GM08714 (cell line): ENCODE measurements around the gene ELOVL5.

Experiments used
- H3K4me3 ChIP-seq: fragments of 200-500 bp; sonication (Bioruptor generic); 2 replicates; pipeline ENCODE4 v1.5.1; 2014; ENCODE audit warnings: mild to moderate bottlenecking, low read length, inconsistent platforms
- ZNF274 ChIP-seq: IDR thresholded peaks from 2 replicates; pipeline ENCODE4 v1.6.1; 2012; ENCODE audit warnings: mild to moderate bottlenecking, low read depth, low read length

The ELOVL5 gene

DNA sequence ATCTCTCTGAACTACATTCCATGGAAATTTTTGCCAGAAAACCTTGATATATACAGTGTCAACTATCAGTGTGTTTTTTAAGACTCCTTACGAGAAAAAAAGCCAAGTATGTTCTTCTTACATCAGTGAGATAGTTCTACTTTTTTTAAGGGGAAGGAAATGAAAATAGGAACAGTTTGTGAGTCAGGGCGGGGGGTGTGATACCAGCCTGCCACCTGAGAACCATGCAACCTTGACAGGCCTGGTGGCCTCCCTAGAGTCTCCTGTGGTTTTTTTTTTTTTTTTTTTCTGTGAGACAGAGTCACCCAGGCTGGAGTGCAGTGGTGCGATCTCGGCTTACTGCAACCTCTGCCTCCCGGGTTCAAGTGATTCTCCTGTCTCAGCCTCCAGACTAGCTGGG lies 103.8 kb downstream of the ELOVL5 start:
- no peak overlapping the region for H3K4me3 ChIP-seq
- TF ChIP-seq ZNF274: no peak

DNA sequence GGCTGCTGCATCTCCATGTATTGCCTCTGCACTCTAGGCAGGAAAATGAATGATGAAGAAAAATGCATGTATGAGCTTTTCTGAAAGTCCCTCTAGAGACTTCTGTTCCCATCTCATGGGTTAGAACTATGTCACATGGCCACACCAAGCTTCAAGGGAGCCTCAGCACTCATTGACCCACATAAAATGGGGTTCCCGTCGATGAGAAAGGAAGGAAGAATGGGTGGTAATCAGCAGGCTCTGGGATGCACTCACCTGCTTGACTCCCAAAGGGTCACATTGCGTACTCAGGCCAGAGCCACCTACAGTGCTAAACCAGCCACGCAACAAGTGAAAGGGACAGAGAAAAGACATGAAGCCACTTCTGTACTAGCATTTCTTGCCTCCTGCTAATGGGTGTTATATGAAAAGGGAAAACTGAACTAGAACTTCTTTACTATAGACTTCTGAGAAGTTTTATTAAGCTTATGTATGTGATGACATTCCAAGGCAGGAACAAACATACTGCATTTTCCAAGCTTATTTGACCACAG lies 104.3 kb downstream of the ELOVL5 start:
- no peak overlapping the region for H3K4me3 ChIP-seq
- TF ChIP-seq ZNF274: no peak

DNA sequence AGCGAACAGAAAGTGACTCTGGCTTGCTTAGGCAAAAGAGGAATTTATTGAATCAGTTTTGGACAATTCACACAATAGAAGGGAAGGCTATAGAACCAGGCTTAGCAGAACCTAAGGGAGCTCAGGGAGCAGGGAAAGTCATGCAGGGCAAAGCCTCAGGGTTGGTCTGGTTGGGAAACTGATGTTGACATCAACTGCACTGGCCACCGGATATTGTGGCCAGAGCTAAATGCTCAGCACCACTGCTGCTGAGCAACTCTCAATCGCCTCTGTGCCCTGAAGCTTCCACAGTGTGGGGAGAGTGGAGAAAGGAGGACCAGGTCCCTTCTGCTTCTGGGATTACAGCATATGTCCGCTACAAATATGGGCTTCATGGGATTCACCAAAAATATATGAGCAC lies 106.8 kb downstream of the ELOVL5 start:
- no peak overlapping the region for H3K4me3 ChIP-seq
- no peak for TF ChIP-seq ZNF274

DNA sequence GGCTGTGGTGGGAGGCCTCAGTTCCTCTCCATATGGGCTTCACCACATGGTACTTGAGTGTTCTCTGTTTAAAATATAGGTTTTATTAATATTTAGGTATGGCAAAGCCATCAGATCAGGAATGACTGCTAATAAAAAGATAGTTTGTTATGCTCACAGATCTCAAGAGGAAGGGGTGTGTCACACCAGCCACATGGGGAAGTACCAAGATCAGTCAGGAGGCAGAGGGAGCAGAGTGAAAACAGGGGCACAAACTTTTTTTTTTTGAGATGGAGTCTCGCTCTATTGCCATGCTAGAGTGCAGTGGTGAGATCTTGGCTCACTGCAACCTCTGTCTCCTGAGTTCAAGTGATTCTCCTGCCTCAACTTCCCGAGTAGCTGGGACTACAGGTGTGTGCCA lies 108.0 kb downstream of the ELOVL5 start:
- H3K4me3 ChIP-seq: no peak overlapping the region
- TF ChIP-seq ZNF274: no peak

DNA sequence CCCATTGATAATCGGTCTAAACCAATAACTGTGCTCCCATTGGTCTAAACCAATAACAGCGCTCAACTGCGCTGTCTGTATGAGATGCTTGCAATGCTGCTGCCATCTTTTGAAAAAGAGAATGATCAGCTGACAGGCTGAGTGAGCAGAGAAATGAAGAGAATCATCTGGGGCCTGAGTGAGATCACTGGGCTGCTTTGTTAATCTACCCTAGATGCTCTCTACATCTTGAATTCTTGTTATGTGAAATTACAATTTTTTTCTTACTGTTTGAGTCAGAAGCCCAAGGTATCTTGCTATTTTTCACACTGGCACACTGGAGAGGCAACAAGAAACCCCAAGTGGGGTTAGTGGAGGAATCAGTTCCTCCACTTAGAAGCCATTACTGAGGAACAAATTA lies 108.6 kb downstream of the ELOVL5 start:
- no peak overlapping the region for H3K4me3 ChIP-seq
- TF ChIP-seq ZNF274: no peak

DNA sequence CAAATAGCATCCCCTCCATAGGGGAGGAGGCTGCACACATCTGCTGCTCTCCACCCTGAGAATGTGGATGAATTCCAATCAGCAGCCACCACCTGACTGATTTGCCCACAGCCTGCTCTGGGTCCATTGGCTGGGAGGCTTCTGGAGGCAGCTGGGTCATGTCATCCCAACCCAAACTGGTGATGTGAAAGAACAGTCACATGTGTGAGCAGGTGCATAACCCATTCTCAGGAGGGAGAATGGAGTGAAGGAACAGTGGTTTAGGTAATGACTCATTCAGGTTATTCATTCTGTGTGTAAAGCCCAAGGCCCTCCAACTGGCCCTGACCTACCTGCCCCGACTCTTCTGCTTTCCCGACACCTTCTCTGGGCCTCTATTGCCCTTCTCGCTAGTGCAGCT lies 109.2 kb downstream of the ELOVL5 start:
- no peak overlapping the region for H3K4me3 ChIP-seq
- TF ChIP-seq ZNF274: no peak

DNA sequence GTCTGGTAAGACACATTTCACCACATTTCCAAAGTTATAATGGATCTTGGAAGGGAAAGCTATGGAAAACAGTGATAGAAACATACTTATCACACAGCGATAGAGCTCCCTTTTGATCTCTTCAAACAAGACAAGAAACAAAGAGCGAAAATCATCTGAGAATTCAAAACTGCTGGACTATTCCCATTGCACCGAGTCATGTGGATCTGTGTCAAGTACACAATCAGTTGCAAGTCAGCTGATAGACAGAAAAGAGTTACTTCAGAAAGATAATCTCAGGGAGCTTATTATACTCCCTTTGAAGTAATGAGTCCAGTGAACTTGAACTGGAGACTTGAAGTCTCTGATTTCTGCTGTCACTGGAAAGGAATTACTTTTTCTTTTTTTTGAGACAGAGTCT lies 110.4 kb downstream of the ELOVL5 start:
- no peak for TF ChIP-seq ZNF274

DNA sequence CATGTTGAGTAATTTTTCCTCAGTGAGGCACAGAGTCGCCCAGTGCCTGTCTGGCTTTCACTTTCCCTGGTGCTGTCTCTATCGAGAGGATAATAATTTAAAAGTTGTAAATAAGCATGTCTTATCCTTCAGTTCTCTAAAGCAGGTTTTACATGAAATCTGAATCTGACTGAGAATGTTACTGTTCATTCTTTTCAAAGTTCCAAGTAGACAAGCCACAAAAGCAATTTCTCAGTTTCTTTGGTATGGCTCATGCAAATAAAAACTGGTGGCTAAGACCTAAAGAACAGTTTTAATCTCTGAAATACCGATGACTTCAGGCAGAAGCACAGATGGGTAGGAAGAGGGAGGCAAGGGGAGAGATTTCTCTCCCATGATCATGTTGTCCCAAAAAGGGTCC lies 112.5 kb downstream of the ELOVL5 start:
- TF ChIP-seq ZNF274: no peak
- H3K4me3 ChIP-seq: no peak overlapping the region; the same call in 1 of the 2 replicates

More for the DNA sequence above, 110.4 kb downstream of the ELOVL5 start:
- no peak overlapping the region for H3K4me3 ChIP-seq

DNA sequence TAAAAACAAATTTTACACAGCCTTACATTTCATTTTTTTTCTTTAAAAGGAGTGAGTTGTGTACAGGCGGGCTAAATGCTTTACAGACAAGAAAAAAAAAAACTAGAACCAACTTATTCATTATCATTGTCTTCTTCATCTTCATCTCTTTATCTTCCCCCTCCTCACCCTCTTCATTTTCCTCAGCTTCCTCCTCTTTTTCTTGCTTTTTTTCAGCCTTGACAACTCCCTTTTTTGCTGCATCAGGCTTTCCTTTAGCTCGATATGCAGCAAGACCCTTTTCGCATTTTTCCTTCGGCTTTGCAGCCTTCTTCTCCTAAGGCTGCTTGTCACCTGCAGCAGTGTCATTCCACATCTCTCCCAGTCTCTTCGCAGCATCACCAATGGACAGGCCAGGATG lies 113.2 kb downstream of the ELOVL5 start:
- no peak for TF ChIP-seq ZNF274
- no peak overlapping the region for H3K4me3 ChIP-seq

DNA sequence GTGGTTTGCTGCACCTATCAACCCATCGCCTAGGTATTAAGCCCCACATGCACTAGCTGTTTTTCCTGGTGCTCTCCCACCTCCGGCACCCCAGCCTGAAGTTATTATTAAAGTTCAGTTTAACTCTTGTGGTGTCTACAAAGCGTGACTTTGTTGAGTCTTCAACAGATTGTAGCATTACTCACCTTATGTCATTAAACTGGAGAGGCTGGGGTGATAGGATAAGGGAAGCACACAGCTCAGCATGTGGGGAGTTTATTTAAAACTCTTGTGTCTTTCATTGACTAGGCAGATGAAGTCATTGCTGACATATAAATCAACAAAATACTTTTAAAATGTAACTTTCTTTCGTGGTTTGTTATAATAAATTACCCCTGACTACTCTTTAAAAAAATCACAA lies 115.4 kb downstream of the ELOVL5 start:
- TF ChIP-seq ZNF274: no peak
- no peak overlapping the region for H3K4me3 ChIP-seq

DNA sequence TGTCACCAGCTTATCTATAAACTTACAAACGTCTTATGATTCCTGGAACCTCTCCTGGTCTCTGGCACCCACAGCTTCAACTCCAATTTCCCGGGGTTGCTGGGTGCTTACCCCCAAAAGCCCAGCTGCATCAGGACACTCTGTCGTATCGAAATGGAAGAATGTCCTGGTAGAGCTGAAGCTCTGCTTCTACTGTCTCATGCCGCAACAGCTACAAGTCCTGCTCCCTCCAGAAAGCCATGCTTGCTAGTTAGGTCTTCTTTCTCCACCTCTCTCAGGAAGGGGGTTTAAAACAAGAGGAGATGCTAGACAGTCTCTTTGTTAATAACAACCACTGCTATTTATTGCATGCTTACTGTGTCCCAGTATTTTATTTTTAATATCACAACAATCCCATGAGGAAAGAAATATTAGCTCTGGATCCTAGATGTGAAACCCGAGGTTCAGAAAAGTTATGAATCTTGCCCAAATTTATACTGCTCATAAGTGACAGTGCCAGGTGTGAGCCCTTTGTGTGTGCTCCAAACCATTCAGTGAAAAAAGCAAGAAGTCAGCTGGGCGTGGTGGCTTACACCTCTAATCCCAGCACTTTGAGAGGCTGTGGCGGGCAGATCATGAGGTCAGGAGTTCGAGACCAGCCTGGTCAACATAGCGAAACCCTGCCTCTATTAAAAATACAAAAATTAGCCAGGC lies 117.8 kb downstream of the ELOVL5 start:
- TF ChIP-seq ZNF274: no peak
- H3K4me3 ChIP-seq: no peak overlapping the region

DNA sequence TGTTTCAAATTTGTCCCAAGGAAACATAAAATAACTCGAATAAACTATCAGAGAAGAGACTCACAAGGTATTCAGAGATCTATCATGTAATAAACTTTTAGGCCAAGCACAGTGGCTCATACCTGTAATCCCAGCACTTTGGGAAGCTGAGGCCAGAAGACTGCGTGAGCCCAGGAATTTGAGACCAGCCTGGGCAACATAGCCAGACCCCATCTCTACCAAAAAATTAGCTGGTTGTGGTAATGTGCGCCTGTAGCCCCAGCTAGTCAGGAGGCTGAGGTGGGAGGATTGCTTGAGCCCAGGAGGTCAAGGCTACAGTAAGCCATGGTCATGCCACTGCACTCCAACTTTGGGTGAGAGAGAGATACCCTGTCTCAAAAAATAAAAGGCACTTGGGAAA lies 120.9 kb downstream of the ELOVL5 start:
- H3K4me3 ChIP-seq: no peak overlapping the region
- TF ChIP-seq ZNF274: no peak

DNA sequence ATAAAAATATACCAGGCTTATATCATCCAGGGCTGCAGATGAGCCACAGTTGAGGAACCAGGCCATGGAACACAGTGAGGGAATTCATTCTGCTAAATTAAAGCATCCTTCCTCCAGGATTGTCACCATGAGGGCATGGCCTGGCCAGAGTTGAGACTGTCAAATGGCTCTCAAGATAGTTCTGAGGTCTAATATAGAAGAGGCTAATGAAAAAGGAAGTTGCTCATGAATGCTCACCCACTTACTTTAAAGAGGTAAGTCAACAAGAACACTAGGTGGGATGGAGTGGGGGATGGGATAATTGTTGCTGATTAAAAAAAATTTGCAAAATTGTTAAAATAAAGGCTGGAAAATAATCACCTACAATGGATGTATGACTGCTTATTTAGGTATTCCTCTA lies 128.1 kb downstream of the ELOVL5 start:
- TF ChIP-seq ZNF274: no peak
- H3K4me3 ChIP-seq: no peak overlapping the region
